ENCODE data around the gene PDE11A. TPM values are rescaled to one million over a fixed set of nuclear protein-coding genes. Genes with fewer than 3 reads are reported as not detected.

Gene PDE11A
- total RNA-seq, 1 experiment from 2014 or later, result 0.24 TPM

- DNase-seq (ENCODE audit: low read depth), result no peak
Measured at GRCh38 chr2:177759443-177759842, 313.1 kb downstream of the PDE11A start.

DNA sequence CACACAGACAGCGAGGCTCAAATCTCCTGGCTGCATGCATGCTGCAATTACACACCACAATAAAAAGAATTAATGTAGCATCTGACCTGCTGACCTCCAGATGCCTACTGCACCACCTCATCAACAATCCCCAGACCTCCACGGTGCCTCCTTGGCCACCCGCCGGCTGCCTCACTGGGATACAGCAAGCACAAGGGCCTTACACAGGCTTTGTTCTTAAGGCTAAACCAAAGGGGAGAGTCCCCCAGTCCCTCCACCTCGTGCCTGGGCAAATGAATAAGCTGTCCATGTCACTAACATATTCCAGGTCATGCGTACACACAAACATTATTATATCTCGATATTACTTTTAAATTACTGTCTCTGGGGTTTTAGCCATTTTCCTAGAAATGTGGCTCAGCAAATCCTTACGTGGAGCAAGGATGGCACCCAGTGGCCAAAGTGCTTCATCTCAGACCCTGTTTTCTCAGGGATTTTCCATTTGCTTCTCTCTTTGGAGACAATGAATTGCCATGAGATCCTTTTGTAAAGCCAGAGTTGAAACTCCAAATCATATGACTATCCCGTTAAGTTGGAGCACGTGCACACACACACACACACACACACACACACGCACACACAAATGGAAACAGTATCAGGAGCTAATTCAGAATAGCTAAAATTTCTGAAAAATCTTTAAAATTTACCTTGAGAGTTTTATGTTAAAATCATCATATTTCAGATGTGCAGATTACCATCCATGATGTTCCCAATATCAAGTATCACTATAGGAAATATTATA, 313.8 kb downstream of the PDE11A start:
- peak; percentile 56 for DNase-seq (ENCODE audit: low read depth)

DNA sequence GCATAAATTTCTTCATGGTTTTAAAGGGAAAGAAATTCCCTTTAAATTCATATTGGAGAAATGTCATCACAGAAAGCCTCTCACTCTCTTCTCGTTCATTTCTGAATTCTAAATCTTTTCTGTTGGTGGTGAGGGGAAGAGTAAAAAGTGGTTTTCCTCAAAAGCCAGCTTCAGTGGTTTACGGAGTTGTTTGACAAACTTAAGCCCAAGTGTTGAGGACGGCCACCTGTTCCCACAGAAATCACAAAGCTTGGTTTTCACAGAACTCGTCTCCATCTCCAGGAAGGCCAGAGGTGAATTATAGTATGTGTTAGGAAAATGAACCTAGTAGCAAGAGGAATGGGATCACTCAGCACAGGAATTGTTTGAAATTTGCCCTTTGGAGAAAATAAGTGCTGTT, 316.2 kb downstream of the PDE11A start:
- DNase-seq (ENCODE audit: low read depth), result no peak

DNA sequence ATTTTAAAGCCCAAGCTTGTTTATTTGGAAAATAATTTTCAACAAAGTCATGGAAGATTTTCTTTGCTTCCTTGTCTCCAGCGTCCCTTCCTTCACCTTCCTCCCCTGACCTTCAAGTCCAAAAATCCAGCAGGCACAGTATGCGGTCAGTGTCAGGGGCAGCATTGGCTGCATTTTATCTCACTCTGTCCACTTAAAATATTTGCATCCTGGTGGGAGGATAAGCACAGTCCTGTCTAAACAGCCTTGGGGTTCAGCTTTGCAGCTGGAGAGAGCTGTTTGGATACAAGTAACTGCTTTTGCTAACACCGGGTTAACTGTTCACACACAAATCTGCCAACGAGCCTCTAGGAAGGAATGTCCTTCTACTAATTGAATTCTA, 318.1 kb downstream of the PDE11A start:
- DNase-seq (ENCODE audit: low read depth), result peak; percentile 26

- peak; percentile 91 for DNase-seq (ENCODE audit: low read depth)
Measured at GRCh38 chr2:177753682-177754491, 318.7 kb downstream of the PDE11A start.

DNA sequence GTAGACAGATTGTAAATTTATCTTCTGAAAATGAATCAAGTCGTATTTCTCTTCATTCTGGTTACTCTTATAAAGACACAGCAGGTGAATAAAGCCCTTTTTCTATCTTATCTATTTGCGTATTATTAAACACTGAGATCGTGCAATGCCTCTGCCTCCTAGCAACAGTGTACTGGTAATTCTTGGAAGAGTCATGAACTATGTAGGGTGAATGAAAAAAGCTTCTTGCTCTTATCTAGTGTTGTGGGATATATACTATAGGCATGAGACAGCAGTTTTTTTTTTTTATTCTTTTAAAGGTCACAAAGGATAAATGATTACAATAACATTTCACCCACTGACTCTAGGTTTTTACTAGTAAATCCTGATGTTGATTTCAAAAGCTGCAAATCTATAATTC, 324.2 kb downstream of the PDE11A start:
- no peak for DNase-seq (ENCODE audit: low read depth)

DNA sequence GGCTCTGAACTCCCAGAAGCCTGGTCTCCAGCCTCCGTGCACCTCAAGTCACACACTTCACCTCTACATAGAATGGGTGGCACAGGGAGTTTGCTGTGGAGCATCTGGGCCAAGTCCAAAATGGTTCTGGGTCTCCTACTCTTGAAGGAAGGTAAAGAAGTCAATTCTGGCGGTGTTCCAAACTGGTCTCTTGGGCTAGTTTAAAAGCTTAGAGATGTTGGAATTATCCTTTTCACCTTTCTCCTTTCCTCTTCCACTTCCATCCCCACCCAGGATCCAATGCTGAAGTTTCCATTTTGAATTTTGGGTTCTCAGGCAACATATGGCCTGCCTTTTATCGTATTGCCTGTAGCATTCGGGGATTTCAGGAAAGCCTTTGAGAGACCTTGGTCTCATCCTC, 325.2 kb downstream of the PDE11A start:
- no peak for DNase-seq (ENCODE audit: low read depth)

- DNase-seq (ENCODE audit: low read depth), result no peak
Measured at GRCh38 chr2:177746358-177746757, 326.2 kb downstream of the PDE11A start.

DNA sequence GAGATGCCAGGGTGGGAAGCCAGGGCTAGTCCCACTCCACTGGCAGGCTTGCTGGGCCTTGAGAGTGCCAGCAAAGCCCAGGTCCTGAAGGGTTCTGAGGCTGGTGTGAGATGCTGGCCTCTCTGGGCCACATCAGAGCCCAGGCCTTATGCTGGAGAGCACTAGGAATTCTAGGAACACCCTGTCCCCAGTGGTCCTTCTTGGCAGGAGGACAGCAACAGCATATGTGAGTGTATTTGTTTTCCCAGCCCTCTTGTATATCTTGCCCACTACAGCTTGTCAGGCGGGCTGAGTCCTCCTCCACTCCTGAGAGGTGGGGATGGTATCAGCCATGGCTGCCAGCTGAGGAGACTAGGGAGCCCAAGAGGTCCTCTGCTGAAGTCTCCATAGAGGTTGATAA, 327.0 kb downstream of the PDE11A start:
- no peak for DNase-seq (ENCODE audit: low read depth)

GRCh38 chr2:177742851-177743250, 329.7 kb downstream of the PDE11A start:
- no peak for DNase-seq (ENCODE audit: low read depth)

GRCh38 chr2:177741866-177742265, 330.7 kb downstream of the PDE11A start:
- DNase-seq (ENCODE audit: low read depth), result no peak

- peak; percentile 66 for DNase-seq (ENCODE audit: low read depth)
Measured at GRCh38 chr2:177740700-177741099, 331.9 kb downstream of the PDE11A start.

GRCh38 chr2:177738461-177739235, 333.9 kb downstream of the PDE11A start:
- DNase-seq (ENCODE audit: low read depth), result no peak

GRCh38 chr2:177735318-177735803, 337.2 kb downstream of the PDE11A start:
- DNase-seq (ENCODE audit: low read depth), result no peak

GRCh38 chr2:177733322-177733855, 339.2 kb downstream of the PDE11A start:
- no peak for DNase-seq (ENCODE audit: low read depth)

DNA sequence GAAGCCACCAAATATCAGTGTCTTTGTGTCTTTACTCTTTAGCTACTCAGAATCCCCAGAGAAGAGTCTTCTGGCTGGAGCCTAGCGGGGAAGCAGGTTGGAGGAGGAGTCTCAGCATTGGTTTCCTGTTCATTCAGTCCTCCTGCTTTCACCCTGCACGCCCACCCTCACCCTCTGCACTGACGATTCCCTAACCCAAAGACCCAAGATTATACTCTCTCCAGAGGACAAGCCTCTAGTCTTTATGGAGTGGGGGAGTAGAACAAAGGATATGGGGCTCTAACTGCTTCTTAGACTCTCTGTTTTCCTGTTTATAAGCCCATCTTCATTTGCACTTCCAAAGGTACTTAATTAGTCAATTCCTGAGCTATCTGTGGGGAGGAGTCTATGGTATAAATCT, 341.2 kb downstream of the PDE11A start:
- DNase-seq (ENCODE audit: low read depth), result no peak

DNA sequence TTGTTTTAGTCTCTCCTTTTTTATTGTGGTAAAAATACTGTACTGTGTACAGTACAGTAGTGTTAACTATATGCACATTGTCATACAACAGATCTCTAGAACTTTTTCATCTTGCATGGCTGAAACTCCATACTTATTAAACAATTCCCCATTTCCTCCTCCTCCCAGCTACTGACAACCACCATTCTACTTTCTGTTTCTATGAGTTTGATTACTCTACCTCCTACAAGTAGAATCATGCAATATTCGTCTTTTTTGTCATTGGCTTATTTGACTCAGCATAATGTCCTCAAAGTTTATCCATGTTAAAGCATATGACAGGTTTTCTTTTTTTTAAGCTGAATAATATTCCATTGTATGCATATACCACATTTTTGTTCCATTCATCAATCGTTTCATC, 341.8 kb downstream of the PDE11A start:
- DNase-seq (ENCODE audit: low read depth), result no peak

- no peak for DNase-seq (ENCODE audit: low read depth)
Measured at GRCh38 chr2:177730363-177730762, 342.2 kb downstream of the PDE11A start.

DNA sequence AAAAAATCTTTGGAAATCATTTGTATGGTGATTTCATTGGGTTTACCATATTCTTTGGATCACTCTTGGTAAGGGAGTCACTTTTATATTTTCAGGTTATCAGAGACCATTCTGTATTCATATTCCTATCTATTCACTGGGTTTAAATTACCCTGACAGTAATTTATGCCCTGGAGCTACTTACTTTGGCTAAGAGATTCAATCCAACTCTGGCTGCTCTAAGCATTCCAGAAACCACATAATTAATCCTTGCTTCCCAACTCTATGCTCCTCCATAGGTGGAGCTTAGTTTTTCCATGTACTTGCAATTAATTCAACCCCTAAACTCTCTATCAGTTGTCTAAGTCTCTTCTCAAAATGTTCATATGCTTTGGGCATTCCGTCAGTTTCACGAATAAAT, 343.7 kb downstream of the PDE11A start:
- DNase-seq (ENCODE audit: low read depth), result peak; percentile 62

DNA sequence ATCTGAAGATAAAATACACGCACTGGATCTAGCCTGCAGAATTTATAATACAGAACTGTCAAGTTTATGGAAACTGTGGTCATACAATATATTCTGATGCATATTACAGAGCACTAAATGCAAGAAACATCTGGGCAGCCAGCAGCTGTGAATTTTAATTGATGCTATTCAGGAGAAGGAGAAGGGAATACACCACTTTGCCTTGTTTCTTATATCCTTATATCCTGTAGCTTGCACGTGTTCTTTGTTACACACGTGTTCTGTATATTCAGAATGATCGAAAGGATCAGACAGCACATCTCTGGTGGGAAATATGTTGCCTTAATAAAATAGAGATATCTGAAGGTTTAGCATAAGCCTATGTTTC, 344.2 kb downstream of the PDE11A start:
- no peak for DNase-seq (ENCODE audit: low read depth)

DNA sequence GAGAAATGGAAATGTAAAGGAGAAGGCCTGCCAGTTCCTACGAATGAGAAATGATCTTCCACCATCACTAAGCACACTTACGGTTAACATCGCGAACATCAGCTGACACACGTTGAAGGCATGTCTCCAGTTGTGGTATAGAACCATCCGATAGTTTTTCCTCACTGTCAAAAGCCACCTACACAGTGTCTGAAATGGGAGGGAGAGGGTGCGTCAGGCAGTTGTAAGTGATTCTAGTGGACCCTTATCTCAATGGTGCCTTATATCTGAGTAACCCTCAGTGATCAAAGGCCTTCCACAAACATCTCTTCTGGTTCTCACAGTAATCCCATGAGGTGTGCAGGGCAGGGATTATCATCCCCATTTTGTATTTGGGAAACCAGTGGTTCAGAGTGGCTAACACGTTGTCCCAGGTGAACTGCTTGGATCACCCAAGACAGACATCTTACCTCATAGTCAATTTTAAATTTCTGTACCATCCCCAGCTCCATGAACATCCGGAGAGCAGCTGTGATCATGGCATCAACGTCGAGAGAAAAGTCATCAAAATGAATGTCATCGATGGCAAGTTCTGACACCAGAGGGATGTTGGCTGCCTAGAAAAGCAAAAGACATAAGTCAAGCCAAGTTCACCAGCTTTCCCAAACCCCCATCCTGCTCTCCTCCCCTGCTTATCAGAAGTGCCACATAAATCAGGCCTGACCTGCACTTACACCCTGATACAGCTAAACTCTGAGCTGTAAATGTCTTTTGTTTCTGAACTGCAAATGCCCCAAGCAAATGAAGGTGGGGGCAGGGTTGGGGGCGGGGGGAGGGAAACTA, 344.8 kb downstream of the PDE11A start:
- peak; percentile 29 for DNase-seq (ENCODE audit: low read depth)

Data from RPMI7951 (cell line).